GM06990 (cell line): ENCODE data around the gene SCAANT1.

Source experiments
- DNase-seq: peaks from one replicate; pipeline ENCODE4 v3.0.0-alpha.2; 2011; ENCODE audit not compliant: insufficient read length; ENCODE audit errors: extremely low read depth
- H3K27me3 ChIP-seq: replicated peaks from 2 replicates; pipeline ENCODE4 v1.6.0; 2011; ENCODE audit warnings: low read length; ENCODE audit not compliant: control insufficient read depth, insufficient read depth
- H3K36me3 ChIP-seq: 2 replicates; pipeline ENCODE4 v1.5.1; 2011; ENCODE audit warnings: low read length; ENCODE audit not compliant: control insufficient read depth, insufficient read depth
- H3K4me3 ChIP-seq: replicated peaks from 2 replicates; pipeline ENCODE4 v1.5.1; 2011; ENCODE audit warnings: low read depth, mild to moderate bottlenecking, control low read depth, low read length
- CTCF ChIP-seq: IDR thresholded peaks from 2 replicates; pipeline ENCODE4 v1.5.1; 2011; ENCODE audit warnings: low read length, control low read depth, mild to moderate bottlenecking, inconsistent platforms; ENCODE audit not compliant: insufficient read depth, poor library complexity, severe bottlenecking

SCAANT1 gene

GRCh38 chr3:63921741-63922482, 9.7 kb upstream of the SCAANT1 start:
- H3K36me3 ChIP-seq, result peaks cover 5% of the 10 kb centered on the region
- no peak for TF ChIP-seq CTCF
- no peak overlapping the region for H3K4me3 ChIP-seq
- DNase-seq, result peak; percentile 62
- no peaks in the 10 kb centered on the region for H3K27me3 ChIP-seq

GRCh38 chr3:63920001-63920400, 7.8 kb upstream of the SCAANT1 start:
- DNase-seq, result no peak
- no peak for TF ChIP-seq CTCF
- H3K27me3 ChIP-seq, result no peaks in the 10 kb centered on the region
- H3K4me3 ChIP-seq, result no peak overlapping the region
- H3K36me3 ChIP-seq, result peaks cover 2% of the 10 kb centered on the region

GRCh38 chr3:63918321-63918720, 6.1 kb upstream of the SCAANT1 start:
- Histone ChIP-seq H3K27me3 (no peaks in the 10 kb centered on the region), H3K36me3 (no peaks in the 10 kb centered on the region; the same call in none of the 2 replicates), H3K4me3 (no peak overlapping the region)
- DNase-seq, result no peak
- TF ChIP-seq CTCF, result no peak

- TF ChIP-seq CTCF, result no peak
- Histone ChIP-seq H3K36me3 (no peaks in the 10 kb centered on the region; the same call in none of the 2 replicates), H3K4me3 (no peak overlapping the region), H3K27me3 (no peaks in the 10 kb centered on the region)
- DNase-seq, result no peak
Measured at GRCh38 chr3:63914312-63914711, 2.1 kb upstream of the SCAANT1 start.

- Histone ChIP-seq H3K27me3 (no peaks in the 10 kb centered on the region), H3K4me3 (peak overlapping the region; percentile 75), H3K36me3 (no peaks in the 10 kb centered on the region; the same call in none of the 2 replicates)
- TF ChIP-seq CTCF, result no peak
- no peak for DNase-seq
Measured at GRCh38 chr3:63912768-63913588, 795 bp upstream of the SCAANT1 start.
